Measurements from ENCODE around the gene TLR6.

The TLR6 gene

GRCh38 chr4:38819569-38819968, 37.0 kb downstream of the TLR6 start:
- no peak overlapping the region for H3K4me3 ChIP-seq (ENCODE audit: low read length, poor library complexity, severe bottlenecking)
- no peaks in the 10 kb centered on the region for H3K27me3 ChIP-seq (ENCODE audit: insufficient read depth, low read length, poor library complexity, severe bottlenecking)
- no peaks in the 10 kb centered on the region for H3F3A ChIP-seq (ENCODE audit: low read depth)
- no peaks in the 10 kb centered on the region for H3K79me2 ChIP-seq (ENCODE audit: insufficient read depth, low read length)
- no peak overlapping the region for H3K4me2 ChIP-seq (ENCODE audit: low read depth, low read length, poor library complexity, severe bottlenecking)
- H3K9me2 ChIP-seq (replicated peaks; ENCODE audit: low read depth, low read length): no peaks in the 10 kb centered on the region
- no peaks in the 10 kb centered on the region for H3K36me3 ChIP-seq (ENCODE audit: insufficient read depth, low read length)
- H4K20me1 ChIP-seq (ENCODE audit: insufficient read depth, low read length, poor library complexity, severe bottlenecking): no peaks in the 10 kb centered on the region
- H2AFZ ChIP-seq (ENCODE audit: low read length): no peak overlapping the region
- H3K9ac ChIP-seq (ENCODE audit: low read depth, low read length, poor library complexity, severe bottlenecking): no peak overlapping the region
- no peaks in the 10 kb centered on the region for H3K4me1 ChIP-seq (ENCODE audit: insufficient read depth, low read length, poor library complexity, severe bottlenecking)
- TF ChIP-seq CTCF (conservative IDR thresholded peaks at IDR 0.05; ENCODE audit: low read length) (no peak), EZH2phosphoT487 (IDR thresholded peaks at IDR 0.05; ENCODE audit: borderline replicate concordance) (no peak)
- no peaks in the 10 kb centered on the region for H3K9me3 ChIP-seq (ENCODE audit: insufficient read depth, low read depth, low read length)

- no peak overlapping the region for H3K9ac ChIP-seq (ENCODE audit: low read depth, low read length, poor library complexity, severe bottlenecking)
- TF ChIP-seq EZH2phosphoT487 (IDR thresholded peaks at IDR 0.05; ENCODE audit: borderline replicate concordance): no peak
- no peak for TF ChIP-seq CTCF (conservative IDR thresholded peaks at IDR 0.05; ENCODE audit: low read length)
- H3K4me3 ChIP-seq (ENCODE audit: low read length, poor library complexity, severe bottlenecking): no peak overlapping the region
- H3K4me2 ChIP-seq (ENCODE audit: low read depth, low read length, poor library complexity, severe bottlenecking): no peak overlapping the region
- H2AFZ ChIP-seq (ENCODE audit: low read length): no peak overlapping the region
- no peaks in the 10 kb centered on the region for H3K27me3 ChIP-seq (ENCODE audit: insufficient read depth, low read length, poor library complexity, severe bottlenecking)
- no peaks in the 10 kb centered on the region for H3K79me2 ChIP-seq (ENCODE audit: insufficient read depth, low read length)
- no peaks in the 10 kb centered on the region for H3K9me3 ChIP-seq (ENCODE audit: insufficient read depth, low read depth, low read length)
- H3K36me3 ChIP-seq (ENCODE audit: insufficient read depth, low read length): no peaks in the 10 kb centered on the region
- H3K4me1 ChIP-seq (ENCODE audit: insufficient read depth, low read length, poor library complexity, severe bottlenecking): no peaks in the 10 kb centered on the region
- H3K9me2 ChIP-seq (replicated peaks; ENCODE audit: low read depth, low read length): no peaks in the 10 kb centered on the region
- H4K20me1 ChIP-seq (ENCODE audit: insufficient read depth, low read length, poor library complexity, severe bottlenecking): no peaks in the 10 kb centered on the region
- H3F3A ChIP-seq (ENCODE audit: low read depth): no peaks in the 10 kb centered on the region
Observed at GRCh38 chr4:38818441-38818976, 38.1 kb downstream of the TLR6 start.

GRCh38 chr4:38815885-38816782, 40.5 kb downstream of the TLR6 start:
- TF ChIP-seq EZH2phosphoT487 (IDR thresholded peaks at IDR 0.05; ENCODE audit: borderline replicate concordance): no peak
- TF ChIP-seq CTCF (conservative IDR thresholded peaks at IDR 0.05; ENCODE audit: low read length): no peak
- Histone ChIP-seq H3K4me3 (ENCODE audit: low read length, poor library complexity, severe bottlenecking) (no peak overlapping the region), H2AFZ (ENCODE audit: low read length) (no peak overlapping the region), H3F3A (ENCODE audit: low read depth) (no peaks in the 10 kb centered on the region), H3K4me1 (ENCODE audit: insufficient read depth, low read length, poor library complexity, severe bottlenecking) (no peaks in the 10 kb centered on the region), H3K9ac (ENCODE audit: low read depth, low read length, poor library complexity, severe bottlenecking) (no peak overlapping the region), H3K9me2 (replicated peaks; ENCODE audit: low read depth, low read length) (no peaks in the 10 kb centered on the region), H3K79me2 (ENCODE audit: insufficient read depth, low read length) (no peaks in the 10 kb centered on the region), H3K27me3 (ENCODE audit: insufficient read depth, low read length, poor library complexity, severe bottlenecking) (no peaks in the 10 kb centered on the region), H3K36me3 (ENCODE audit: insufficient read depth, low read length) (no peaks in the 10 kb centered on the region), H3K4me2 (ENCODE audit: low read depth, low read length, poor library complexity, severe bottlenecking) (no peak overlapping the region), H4K20me1 (ENCODE audit: insufficient read depth, low read length, poor library complexity, severe bottlenecking) (no peaks in the 10 kb centered on the region), H3K9me3 (ENCODE audit: insufficient read depth, low read depth, low read length) (no peaks in the 10 kb centered on the region)

Data from Loucy (cell line).